Measurements from ENCODE around the gene DPF3. TPM values are rescaled to one million over a fixed set of nuclear protein-coding genes. Genes with fewer than 3 reads are reported as not detected.
"Not testable (repeated sequence)": the region's sequence is repeated elsewhere in the genome, so short reads cannot be mapped to it uniquely, and the experiment has no call there.

DPF3 gene
- polyA plus RNA-seq, 6 donors from 2014 or later, result 4.2 to 9.0 (median 6.1) TPM

DNA sequence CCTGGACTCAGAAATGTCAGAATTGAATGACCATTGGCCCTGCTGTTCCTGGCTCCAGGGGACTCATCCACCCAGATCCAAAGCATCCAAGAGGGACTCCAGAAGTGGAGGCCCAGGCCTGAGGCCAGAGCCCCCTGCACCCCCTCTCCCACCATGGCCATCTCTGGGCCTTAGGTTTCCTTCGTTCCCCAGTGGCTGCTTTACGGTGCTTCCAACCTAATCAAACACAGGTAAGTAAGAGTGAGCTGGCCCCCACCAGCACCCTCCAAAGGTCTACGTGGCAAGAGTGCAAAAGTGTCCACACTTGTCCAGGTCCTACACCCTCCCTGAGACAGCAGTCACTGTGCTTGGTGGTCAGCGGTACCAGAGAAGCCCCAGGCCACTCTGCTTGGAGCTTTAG, 139.0 kb downstream of the DPF3 start:
- no peak for DNase-seq
- Mint-ChIP-seq H3K4me1 (peaks cover 22 to 28% (median 27%) of the 10 kb centered on the region in 3 donors), H3K9me3 (peaks cover 13 to 28% (median 21%) of the 10 kb centered on the region in 7 donors), H3K27ac (no peak overlapping the region), H3K36me3 (peaks cover 25 to 42% of the 10 kb centered on the region in 2 donors), H3K27me3 (no peaks in the 10 kb centered on the region), H3K4me3 (no peak overlapping the region)
- no peak for ATAC-seq (ENCODE audit: low read depth in 2 of 2)

DNA sequence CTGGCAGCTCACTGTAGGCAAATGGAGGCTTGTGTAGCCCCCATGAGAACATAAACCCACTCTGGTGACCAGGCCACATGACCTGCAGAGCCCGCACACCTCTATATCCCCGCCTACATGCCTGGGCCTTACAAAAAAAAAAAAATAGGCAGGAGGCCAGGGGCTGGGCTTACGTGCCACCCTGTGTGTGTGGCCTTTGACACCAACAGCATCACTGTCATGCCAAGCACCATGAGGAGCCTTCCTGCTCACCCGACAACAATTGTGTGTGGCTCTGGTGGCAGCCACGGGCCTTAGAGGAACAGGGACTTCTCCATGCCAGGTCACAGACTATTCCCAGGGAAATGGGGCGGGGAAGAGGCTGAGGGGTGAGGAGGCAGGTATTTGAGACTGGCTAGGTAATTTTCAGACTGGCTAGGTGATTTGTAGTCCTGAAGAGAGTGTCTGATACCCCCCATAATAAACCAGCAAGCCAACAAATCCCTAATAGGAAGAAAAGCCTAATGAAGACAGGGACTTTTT, 140.0 kb downstream of the DPF3 start:
- ATAC-seq (ENCODE audit: low read depth in 2 of 2) (no peak), DNase-seq (no peak)
- Mint-ChIP-seq H3K4me3 (no peak overlapping the region), H3K27ac (no peak overlapping the region), H3K27me3 (no peaks in the 10 kb centered on the region), H3K9me3 (peaks cover 7 to 18% (median 12%) of the 10 kb centered on the region in 7 donors), H3K36me3 (peaks cover 16 to 39% of the 10 kb centered on the region in 2 donors), H3K4me1 (peaks cover 22 to 28% (median 27%) of the 10 kb centered on the region in 3 donors)

DNA sequence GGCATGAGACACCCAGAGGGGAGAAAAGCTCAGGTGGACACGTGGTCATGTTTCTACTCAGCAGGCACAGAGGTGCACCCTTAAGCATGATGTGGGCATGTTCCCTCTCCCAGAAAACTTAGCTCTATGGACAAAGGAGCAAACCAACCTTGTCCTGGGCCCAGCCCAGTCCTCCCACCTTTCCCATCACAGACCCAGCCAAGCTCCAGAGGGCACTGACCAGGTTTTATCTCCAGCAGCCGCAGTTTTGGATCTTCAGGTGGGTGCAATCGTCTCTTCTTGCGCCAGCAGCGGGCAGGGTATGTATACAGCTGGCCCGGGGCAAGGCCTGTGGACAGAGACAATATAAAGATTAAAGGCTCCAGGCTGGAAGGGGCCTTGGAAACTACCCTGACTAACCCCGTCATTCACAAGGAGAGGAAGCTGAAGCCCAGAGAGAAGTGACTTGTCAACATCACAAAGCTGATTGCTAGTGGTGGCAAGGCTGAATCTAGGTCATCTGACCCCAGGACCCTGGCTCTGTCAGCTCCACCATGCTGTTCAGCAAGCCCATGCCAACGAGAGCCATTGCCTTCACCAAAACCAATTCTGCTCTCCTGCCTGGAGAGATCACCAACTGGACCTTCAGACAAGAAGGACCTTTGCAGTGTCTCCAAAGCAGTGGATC, 140.7 kb downstream of the DPF3 start:
- Mint-ChIP-seq H3K36me3 (peaks cover 14 to 38% of the 10 kb centered on the region in 2 donors), H3K27ac (peak overlapping the region in 3 of 6 donors; percentile 7 to 81 (median 76)), H3K27me3 (no peaks in the 10 kb centered on the region), H3K4me3 (peak overlapping the region in 2 of 8 donors; percentile 29 to 64), H3K9me3 (peaks cover 4 to 11% (median 8%) of the 10 kb centered on the region in 7 donors), H3K4me1 (peaks cover 22 to 28% (median 27%) of the 10 kb centered on the region in 3 donors)
- no peak for ATAC-seq (ENCODE audit: low read depth in 2 of 2)
- no peak for DNase-seq

DNA sequence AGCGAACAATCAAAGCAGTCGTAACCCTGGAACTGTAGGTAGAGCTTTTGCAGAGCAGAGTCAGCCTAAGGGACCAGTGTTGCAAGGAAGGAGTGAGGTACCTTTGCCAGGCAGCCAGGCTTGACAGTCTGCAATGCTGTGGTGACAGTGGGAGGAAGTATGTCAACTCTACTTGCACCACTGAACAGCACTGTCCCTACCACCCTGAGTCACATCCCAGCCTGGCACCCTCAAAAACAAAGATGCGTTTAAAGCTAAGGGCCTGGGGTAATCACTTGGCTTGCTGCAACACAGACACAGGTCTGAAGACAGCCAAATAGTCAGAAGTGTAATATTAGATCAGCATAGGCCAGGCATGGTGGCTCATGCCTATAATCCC, 141.9 kb downstream of the DPF3 start:
- H3K9me3 Mint-ChIP-seq, result peaks cover 5 to 10% (median 9%) of the 10 kb centered on the region in 7 donors
- no peaks in the 10 kb centered on the region for H3K27me3 Mint-ChIP-seq
- peak overlapping the region in 3 of 6 donors; percentile 24 to 49 (median 44) for H3K27ac Mint-ChIP-seq
- DNase-seq (peak; percentile 51), ATAC-seq (ENCODE audit: low read depth in 2 of 2) (peak; percentile 100)
- H3K4me1 Mint-ChIP-seq, result peaks cover 22 to 28% (median 27%) of the 10 kb centered on the region in 3 donors
- H3K36me3 Mint-ChIP-seq, result peaks cover 19 to 41% of the 10 kb centered on the region in 2 donors
- H3K4me3 Mint-ChIP-seq, result peak overlapping the region in 5 of 8 donors; percentile 16 to 80 (median 27)

DNA sequence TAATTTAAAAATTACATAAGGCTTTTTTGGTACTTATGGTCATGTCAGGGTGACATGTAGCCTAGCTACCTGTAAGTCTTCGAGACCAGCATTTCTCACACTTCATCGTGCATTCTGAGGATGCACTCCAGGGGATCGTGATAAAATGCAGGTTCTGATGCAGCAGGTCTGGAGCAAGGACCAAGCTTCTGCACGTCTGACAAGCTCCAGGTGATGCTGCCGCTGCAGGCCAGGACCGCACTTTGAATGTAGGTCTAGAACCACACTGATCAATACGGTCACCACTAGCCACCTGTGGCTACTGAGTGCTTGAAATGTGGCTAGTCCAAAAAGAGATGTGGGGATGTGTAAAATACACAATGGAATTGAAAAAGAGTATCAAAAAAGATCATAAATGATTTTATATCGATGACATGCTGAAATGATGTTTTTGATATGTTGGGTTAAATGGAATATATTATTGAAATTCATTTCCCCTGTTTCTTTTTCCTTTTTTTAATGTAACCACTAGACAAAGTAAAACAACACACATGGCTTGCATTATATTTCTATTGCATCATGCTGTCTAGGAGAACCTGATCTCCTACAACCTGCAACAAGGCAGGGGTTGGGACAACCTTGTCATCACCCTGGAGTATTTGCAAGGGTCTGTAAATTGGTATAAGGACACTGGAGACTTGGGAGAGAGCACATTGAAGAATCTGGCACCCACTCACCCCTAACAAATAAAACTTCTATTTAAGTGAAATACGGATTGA, 142.4 kb downstream of the DPF3 start:
- peaks cover 19 to 40% of the 10 kb centered on the region in 2 donors for H3K36me3 Mint-ChIP-seq
- no peaks in the 10 kb centered on the region for H3K27me3 Mint-ChIP-seq
- ATAC-seq (ENCODE audit: low read depth in 2 of 2), result no peak
- peak overlapping the region in 2 of 6 donors; percentile 11 to 44 for H3K27ac Mint-ChIP-seq
- DNase-seq, result no peak
- H3K4me1 Mint-ChIP-seq, result peaks cover 22 to 25% (median 22%) of the 10 kb centered on the region in 3 donors
- peak overlapping the region in 3 of 8 donors; percentile 24 to 80 (median 27) for H3K4me3 Mint-ChIP-seq
- peaks cover 5 to 9% (median 7%) of the 10 kb centered on the region in 7 donors for H3K9me3 Mint-ChIP-seq

DNA sequence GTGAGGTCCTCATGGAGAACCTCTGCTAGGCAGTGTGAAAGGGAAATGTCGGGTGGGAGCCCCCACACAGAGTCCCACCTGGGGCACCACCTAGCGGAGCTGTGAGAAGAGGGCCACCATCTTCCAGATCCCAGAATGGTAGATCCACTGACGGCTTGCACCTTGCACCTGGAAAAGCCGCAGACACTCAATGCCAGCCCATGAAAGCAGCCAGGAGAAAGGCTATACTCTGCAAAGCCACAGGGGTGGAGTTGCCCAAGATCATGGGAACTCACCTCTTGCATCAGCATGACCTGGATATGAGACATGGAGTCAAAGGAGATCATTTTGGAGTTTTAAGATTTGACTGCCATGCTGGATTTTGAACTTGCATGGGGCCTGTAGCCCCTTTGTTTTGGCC, 145.0 kb downstream of the DPF3 start:
- not testable (repeated sequence) for H3K27me3 Mint-ChIP-seq; ATAC-seq (ENCODE audit: low read depth in 2 of 2)
- peaks cover 17 to 26% (median 21%) of the 10 kb centered on the region in 3 donors for H3K4me1 Mint-ChIP-seq

DNA sequence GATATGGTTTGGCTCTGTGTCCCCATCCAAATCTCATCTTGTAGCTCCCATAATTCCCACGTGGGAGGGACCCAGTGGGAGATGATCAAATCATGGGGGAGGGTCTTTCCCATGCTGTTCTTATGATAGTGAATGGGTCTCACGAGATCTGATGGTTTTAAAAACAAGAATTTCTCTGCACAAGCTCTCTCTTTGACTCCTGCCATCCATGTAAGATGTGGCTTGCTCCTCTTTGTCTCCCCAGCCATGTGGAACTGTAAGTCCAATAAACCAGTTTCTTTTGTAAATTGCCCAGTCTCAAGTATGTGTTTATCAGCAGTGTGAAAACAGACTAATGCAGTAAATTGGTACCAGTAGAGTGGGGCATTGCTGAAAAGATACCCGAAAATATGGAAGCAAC, 146.2 kb downstream of the DPF3 start:
- DNase-seq, result no peak

More for the DNA sequence above, 145.0 kb downstream of the DPF3 start:
- DNase-seq, H3K9me3 Mint-ChIP-seq, H3K27ac Mint-ChIP-seq, H3K4me3 Mint-ChIP-seq: not testable (repeated sequence)
- peaks cover 19 to 29% of the 10 kb centered on the region in 2 donors for H3K36me3 Mint-ChIP-seq

DNA sequence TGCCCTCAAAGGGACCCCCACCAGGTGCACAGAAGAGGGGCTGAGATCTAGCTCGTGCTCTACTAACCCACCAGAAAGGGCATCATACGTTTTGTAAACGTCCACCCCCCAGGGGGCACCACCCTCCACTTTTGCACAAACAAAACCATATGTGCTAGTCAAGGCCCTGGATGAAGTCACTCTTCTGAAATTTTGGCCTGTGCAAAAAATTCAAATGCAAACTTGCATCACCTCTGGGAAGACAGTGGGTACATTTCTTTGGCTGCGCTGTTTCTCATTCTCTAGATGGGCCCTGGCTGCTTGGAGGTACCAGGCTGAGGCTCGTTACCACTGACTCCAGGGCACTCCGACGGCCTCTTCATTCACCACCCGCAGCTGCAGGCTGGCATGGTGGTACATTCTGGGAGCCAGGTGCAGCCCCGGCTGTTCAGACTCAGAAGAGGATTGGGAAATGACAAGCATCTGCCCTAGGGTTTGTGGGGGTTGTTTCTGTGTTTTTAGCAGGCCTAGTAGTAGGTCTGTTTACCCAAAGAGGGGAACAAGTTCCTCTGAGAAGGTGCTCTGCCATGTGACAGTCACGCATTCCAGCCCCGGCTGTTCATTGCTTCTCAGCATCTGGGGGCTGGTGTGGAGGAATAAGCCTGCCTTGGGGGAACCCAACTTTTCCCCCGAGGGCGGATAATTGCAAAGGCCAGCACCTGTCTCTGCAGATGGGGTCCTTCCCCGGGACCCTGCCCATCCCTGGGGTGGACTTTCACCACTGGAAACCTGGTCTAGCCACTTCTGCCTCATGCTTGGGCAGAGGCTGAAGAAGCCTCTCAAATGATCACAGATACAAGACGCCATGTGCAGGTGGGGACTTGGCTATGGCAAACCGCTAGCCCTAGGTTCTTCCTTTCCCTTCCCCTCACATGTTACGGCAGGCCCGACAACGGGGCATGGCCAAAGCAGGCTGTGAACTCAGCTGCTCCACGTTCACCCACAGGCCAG, 147.6 kb downstream of the DPF3 start:
- DNase-seq (no peak), ATAC-seq (ENCODE audit: low read depth in 2 of 2) (no peak)
- no peak overlapping the region for H3K27ac Mint-ChIP-seq
- peaks cover 4 to 9% (median 7%) of the 10 kb centered on the region in 7 donors for H3K9me3 Mint-ChIP-seq
- peaks cover 0 to 7% (median 3%) of the 10 kb centered on the region in 3 donors for H3K4me1 Mint-ChIP-seq
- no peaks in the 10 kb centered on the region for H3K27me3 Mint-ChIP-seq
- no peak overlapping the region for H3K4me3 Mint-ChIP-seq
- peaks cover 19 to 29% of the 10 kb centered on the region in 2 donors for H3K36me3 Mint-ChIP-seq

More for the DNA sequence above, 146.2 kb downstream of the DPF3 start:
- H3K9me3 Mint-ChIP-seq, result peaks cover 4 to 9% (median 7%) of the 10 kb centered on the region in 7 donors
- no peaks in the 10 kb centered on the region for H3K27me3 Mint-ChIP-seq
- peaks cover 13 to 19% (median 15%) of the 10 kb centered on the region in 3 donors for H3K4me1 Mint-ChIP-seq
- H3K4me3 Mint-ChIP-seq, result no peak overlapping the region
- peak overlapping the region in 2 of 6 donors; percentile 8 to 37 for H3K27ac Mint-ChIP-seq
- H3K36me3 Mint-ChIP-seq, result peaks cover 19 to 29% of the 10 kb centered on the region in 2 donors
- ATAC-seq (ENCODE audit: low read depth in 2 of 2), result no peak

DNA sequence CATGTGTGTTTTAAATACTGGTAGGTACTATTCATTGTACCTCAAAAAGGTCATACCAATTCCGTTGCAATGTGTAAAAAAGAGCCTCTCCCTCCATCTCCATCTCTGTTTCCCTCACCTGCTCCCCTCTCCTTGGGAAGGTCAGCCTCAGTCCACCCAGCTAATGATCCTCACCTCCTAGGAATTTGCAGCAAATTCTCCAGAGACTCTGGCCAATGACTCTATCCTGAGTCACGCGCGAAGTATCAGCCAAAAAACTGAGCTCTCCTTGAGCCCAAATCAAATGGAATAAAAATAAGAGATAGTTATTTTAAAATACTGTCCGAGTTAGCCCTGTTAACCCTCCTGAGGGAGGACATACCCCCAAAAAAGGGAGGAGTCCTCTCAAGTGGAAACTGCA, 148.4 kb downstream of the DPF3 start:
- DNase-seq, result no peak
- Mint-ChIP-seq H3K27ac (no peak overlapping the region), H3K4me3 (no peak overlapping the region), H3K9me3 (peaks cover 4 to 9% (median 7%) of the 10 kb centered on the region in 7 donors), H3K36me3 (peaks cover 19 to 31% of the 10 kb centered on the region in 2 donors), H3K27me3 (no peaks in the 10 kb centered on the region), H3K4me1 (peaks cover 0 to 4% (median 0%) of the 10 kb centered on the region in 3 donors)
- no peak for ATAC-seq (ENCODE audit: low read depth in 2 of 2)

DNA sequence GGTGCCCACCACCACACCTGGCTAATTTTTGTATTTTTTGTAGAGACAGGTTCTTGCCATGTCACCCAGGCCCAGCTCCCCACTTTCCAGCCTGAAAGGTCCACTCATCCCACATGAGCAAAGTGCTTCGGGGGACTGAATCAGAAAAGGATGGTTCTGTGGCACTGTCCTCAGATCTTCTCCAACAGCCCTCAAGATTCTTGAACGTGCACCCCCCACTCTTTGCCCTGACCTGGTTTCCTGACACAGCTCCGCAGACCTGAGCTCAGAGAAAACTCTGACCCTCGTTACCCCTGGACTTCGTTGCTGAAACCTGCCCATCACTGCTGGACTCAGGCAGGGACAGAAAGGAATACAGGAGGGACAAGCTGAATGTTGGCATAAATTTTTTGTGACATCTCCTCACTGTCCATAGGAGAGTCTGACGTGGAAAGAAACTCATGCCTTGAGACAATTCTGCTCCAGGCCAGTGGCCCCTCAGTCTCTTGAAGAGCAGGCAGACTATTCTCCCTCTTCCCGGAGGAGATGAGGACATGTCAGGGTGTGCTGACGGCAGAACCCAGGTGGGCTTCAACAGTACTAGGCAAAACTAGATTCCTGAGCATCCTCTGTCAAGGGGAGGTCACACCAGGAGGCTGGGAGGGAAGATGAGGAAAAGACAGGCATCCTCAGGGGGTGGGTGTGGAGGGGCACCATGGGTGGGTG, 149.3 kb downstream of the DPF3 start:
- peaks cover 0 to 4% (median 4%) of the 10 kb centered on the region in 3 donors for H3K4me1 Mint-ChIP-seq
- H3K9me3 Mint-ChIP-seq, result peaks cover 4 to 9% (median 7%) of the 10 kb centered on the region in 7 donors
- H3K27me3 Mint-ChIP-seq, result no peaks in the 10 kb centered on the region
- peak overlapping the region in 3 of 6 donors; percentile 61 to 83 (median 72) for H3K27ac Mint-ChIP-seq
- no peak for ATAC-seq (ENCODE audit: low read depth in 2 of 2)
- H3K36me3 Mint-ChIP-seq, result peaks cover 19 to 39% of the 10 kb centered on the region in 2 donors
- no peak for DNase-seq
- H3K4me3 Mint-ChIP-seq, result no peak overlapping the region

DNA sequence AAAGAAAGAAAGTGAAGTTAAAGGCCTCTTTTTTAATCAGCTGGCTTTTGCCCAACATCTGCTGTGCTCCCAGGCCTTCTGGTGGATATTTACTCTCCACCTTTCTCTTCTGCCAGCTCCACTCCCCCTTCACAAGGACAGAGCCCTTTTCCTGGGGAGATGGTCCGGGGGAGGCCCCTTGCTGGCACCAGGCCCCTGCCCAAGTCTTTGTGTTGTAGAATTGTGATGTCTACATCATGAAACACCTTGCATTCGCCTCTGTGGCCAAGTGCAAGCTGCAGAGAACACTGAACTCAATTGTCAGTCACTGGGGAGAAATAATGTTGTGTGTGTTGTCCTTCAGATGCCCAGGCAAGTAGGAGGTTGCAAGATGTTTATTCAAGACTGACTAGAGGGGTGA, 150.3 kb downstream of the DPF3 start:
- Mint-ChIP-seq H3K4me3 (no peak overlapping the region), H3K27ac (no peak overlapping the region), H3K4me1 (peaks cover 0 to 8% (median 4%) of the 10 kb centered on the region in 3 donors), H3K36me3 (peaks cover 18 to 35% of the 10 kb centered on the region in 2 donors), H3K9me3 (peaks cover 4 to 9% (median 7%) of the 10 kb centered on the region in 7 donors), H3K27me3 (no peaks in the 10 kb centered on the region)
- ATAC-seq (ENCODE audit: low read depth in 2 of 2), result no peak
- DNase-seq, result no peak

DNA sequence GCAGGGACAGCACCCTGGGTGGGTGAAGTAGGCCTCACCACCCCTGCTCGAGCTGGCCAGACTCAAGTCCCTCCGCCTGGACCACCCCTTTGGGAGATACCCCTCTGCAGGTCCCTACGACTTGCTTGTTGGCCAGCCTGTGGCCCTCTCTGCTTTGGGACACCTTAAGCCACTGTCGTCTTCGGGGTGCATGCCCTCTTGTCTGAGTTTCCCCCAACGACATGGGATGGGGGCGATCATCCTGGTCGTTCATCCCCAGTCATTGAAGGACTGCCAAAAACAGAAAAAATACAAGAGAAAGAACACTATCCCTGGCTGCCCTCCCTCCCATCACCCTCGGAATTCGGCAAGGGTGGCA, 151.1 kb downstream of the DPF3 start:
- H3K4me1 Mint-ChIP-seq, result peaks cover 0 to 8% (median 4%) of the 10 kb centered on the region in 3 donors
- peaks cover 10 to 27% of the 10 kb centered on the region in 2 donors for H3K36me3 Mint-ChIP-seq
- no peaks in the 10 kb centered on the region for H3K27me3 Mint-ChIP-seq
- no peak overlapping the region for H3K27ac Mint-ChIP-seq
- H3K4me3 Mint-ChIP-seq, result peak overlapping the region in 1 of 8 donors; percentile 47
- H3K9me3 Mint-ChIP-seq, result peaks cover 0 to 4% (median 3%) of the 10 kb centered on the region in 7 donors
- ATAC-seq (ENCODE audit: low read depth in 2 of 2) (no peak), DNase-seq (no peak)

All from naive B cell (primary cell).